ENCODE results near the gene TMC4. TPM values are rescaled to one million over a fixed set of nuclear protein-coding genes. Genes with fewer than 3 reads are reported as not detected.

TMC4 gene
- total and polyA plus RNA-seq, 4 donors, result 0.23 to 2.4 (median 1.4) TPM

DNA sequence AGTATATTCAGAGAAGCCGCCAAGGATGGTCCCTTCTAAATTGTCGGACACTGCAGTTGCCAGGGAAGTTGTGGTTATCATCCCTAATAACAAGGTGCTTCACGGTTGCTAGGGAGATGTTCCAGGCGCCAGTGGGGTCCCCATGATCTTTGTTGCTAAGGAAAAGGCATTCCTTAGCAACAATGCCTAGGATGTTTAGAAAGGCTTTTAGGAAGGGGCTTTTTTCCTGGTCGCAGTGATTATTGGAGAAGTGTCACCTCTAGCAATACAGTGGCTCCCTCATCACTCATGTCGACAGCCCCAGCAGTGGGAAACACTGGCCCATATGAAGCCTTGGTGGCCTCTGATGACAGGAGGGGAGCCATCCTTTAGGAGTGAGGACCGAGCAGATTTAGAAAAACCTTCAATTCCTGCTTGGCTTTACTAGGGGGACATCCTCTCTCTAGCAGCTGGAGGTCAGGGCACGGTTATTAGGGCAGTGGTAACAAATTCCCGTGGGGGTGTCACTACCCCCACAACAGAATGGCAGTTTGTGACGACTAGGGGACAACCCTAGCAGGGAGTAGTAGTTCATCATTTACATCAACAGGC, 6.4 kb upstream of the TMC4 start:
- Histone ChIP-seq H3K27me3 (ENCODE audit: control insufficient read depth in 4 of 4, insufficient read depth in 4 of 4, low read length in 3 of 4) (no peaks in the 10 kb centered on the region), H3K4me3 (ENCODE audit: low read depth in 1 of 3, low read length in 3 of 3) (no peak overlapping the region), H3K27ac (ENCODE audit: low read depth in 1 of 2, low read length in 2 of 2) (no peak overlapping the region), H3K9me3 (ENCODE audit: control insufficient read depth in 4 of 4, low read length in 3 of 4) (no peaks in the 10 kb centered on the region), H3K4me1 (ENCODE audit: control insufficient read depth in 4 of 4, insufficient read depth in 4 of 4, low read length in 3 of 4) (no peaks in the 10 kb centered on the region), H3K9ac (ENCODE audit: low read depth in 1 of 2, low read length in 2 of 2) (no peak overlapping the region), H3K36me3 (ENCODE audit: control insufficient read depth in 4 of 4, insufficient read depth in 3 of 4, low read depth in 1 of 4, low read length in 3 of 4) (peaks cover 0 to 16% (median 6%) of the 10 kb centered on the region in 4 donors)
- 93% methylated on average over 10 of the region's 10 CpGs for WGBS
- DNase-seq (ENCODE audit: low spot score), result no peak
- TF ChIP-seq YY1 (IDR thresholded peaks at IDR 0.05) (no peak), HNF4A (conservative IDR thresholded peaks at IDR 0.05) (no peak), JUND (IDR thresholded peaks at IDR 0.05) (no peak), HNF4G (IDR thresholded peaks at IDR 0.05) (no peak), SP1 (IDR thresholded peaks at IDR 0.05) (no peak), TAF1 (conservative IDR thresholded peaks at IDR 0.05) (no peak), RXRA (IDR thresholded peaks at IDR 0.05) (no peak), FOXA2 (IDR thresholded peaks at IDR 0.05) (no peak), EGR1 (IDR thresholded peaks at IDR 0.05; ENCODE audit: low read depth in 2 of 2) (no peak), NR2F2 (IDR thresholded peaks at IDR 0.05) (no peak), GABPA (IDR thresholded peaks at IDR 0.05 in 1 of 2, conservative IDR thresholded peaks at IDR 0.05 in 1 of 2) (no peak), RAD21 (IDR thresholded peaks at IDR 0.05) (no peak), FOXA1 (IDR thresholded peaks at IDR 0.05) (no peak)
- TF ChIP-seq, protein P1, sequence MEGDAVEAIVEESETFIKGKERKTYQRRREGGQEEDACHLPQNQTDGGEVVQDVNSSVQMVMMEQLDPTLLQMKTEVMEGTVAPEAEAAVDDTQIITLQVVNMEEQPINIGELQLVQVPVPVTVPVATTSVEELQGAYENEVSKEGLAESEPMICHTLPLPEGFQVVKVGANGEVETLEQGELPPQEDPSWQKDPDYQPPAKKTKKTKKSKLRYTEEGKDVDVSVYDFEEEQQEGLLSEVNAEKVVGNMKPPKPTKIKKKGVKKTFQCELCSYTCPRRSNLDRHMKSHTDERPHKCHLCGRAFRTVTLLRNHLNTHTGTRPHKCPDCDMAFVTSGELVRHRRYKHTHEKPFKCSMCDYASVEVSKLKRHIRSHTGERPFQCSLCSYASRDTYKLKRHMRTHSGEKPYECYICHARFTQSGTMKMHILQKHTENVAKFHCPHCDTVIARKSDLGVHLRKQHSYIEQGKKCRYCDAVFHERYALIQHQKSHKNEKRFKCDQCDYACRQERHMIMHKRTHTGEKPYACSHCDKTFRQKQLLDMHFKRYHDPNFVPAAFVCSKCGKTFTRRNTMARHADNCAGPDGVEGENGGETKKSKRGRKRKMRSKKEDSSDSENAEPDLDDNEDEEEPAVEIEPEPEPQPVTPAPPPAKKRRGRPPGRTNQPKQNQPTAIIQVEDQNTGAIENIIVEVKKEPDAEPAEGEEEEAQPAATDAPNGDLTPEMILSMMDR (IDR thresholded peaks at IDR 0.05; ENCODE audit: low read depth, low read length, missing input control), result no peak
- TF ChIP-seq, protein P2, sequence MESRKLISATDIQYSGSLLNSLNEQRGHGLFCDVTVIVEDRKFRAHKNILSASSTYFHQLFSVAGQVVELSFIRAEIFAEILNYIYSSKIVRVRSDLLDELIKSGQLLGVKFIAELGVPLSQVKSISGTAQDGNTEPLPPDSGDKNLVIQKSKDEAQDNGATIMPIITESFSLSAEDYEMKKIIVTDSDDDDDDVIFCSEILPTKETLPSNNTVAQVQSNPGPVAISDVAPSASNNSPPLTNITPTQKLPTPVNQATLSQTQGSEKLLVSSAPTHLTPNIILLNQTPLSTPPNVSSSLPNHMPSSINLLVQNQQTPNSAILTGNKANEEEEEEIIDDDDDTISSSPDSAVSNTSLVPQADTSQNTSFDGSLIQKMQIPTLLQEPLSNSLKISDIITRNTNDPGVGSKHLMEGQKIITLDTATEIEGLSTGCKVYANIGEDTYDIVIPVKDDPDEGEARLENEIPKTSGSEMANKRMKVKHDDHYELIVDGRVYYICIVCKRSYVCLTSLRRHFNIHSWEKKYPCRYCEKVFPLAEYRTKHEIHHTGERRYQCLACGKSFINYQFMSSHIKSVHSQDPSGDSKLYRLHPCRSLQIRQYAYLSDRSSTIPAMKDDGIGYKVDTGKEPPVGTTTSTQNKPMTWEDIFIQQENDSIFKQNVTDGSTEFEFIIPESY (IDR thresholded peaks at IDR 0.05), result no peak
- TF ChIP-seq, protein P3, sequence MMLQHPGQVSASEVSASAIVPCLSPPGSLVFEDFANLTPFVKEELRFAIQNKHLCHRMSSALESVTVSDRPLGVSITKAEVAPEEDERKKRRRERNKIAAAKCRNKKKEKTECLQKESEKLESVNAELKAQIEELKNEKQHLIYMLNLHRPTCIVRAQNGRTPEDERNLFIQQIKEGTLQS (IDR thresholded peaks at IDR 0.05), result no peak
- TF ChIP-seq, protein P4, sequence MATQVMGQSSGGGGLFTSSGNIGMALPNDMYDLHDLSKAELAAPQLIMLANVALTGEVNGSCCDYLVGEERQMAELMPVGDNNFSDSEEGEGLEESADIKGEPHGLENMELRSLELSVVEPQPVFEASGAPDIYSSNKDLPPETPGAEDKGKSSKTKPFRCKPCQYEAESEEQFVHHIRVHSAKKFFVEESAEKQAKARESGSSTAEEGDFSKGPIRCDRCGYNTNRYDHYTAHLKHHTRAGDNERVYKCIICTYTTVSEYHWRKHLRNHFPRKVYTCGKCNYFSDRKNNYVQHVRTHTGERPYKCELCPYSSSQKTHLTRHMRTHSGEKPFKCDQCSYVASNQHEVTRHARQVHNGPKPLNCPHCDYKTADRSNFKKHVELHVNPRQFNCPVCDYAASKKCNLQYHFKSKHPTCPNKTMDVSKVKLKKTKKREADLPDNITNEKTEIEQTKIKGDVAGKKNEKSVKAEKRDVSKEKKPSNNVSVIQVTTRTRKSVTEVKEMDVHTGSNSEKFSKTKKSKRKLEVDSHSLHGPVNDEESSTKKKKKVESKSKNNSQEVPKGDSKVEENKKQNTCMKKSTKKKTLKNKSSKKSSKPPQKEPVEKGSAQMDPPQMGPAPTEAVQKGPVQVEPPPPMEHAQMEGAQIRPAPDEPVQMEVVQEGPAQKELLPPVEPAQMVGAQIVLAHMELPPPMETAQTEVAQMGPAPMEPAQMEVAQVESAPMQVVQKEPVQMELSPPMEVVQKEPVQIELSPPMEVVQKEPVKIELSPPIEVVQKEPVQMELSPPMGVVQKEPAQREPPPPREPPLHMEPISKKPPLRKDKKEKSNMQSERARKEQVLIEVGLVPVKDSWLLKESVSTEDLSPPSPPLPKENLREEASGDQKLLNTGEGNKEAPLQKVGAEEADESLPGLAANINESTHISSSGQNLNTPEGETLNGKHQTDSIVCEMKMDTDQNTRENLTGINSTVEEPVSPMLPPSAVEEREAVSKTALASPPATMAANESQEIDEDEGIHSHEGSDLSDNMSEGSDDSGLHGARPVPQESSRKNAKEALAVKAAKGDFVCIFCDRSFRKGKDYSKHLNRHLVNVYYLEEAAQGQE (IDR thresholded peaks at IDR 0.05), result no peak
